HEK293 (cell line): ENCODE results near the gene DCAF5.

Experiments
- CTCF ChIA-PET: fragments of 350-600 bp; formaldehyde crosslinking; extraction: SDS; loops from one replicate; lab custom pipeline; 2021; ENCODE audit warnings: antibody characterized with exemption; lab: Yijun Ruan, JAX
- POLR2A ChIA-PET: fragments of 300-600 bp; formaldehyde crosslinking; extraction: SDS; loops from one replicate; lab custom pipeline; 2020; ENCODE audit warnings: antibody characterized with exemption, inconsistent platforms; lab: Yijun Ruan, JAX
- H3K27ac ChIP-seq: fragments of 200-500 bp; sonication (Bioruptor generic); 2 replicates; pipeline ENCODE4 v1.5.1; 2014; ENCODE audit warnings: low read depth, low read length, control low read depth, inconsistent platforms; ENCODE audit errors: extremely low read depth
- H3K36me3 ChIP-seq, 2 experiments: fragments of 200-500 bp in 1 of 2; sonication (Bioruptor generic) in 1 of 2; 1 replicate in 1 of 2; 2 replicates in 1 of 2; pipeline ENCODE4 v1.5.1; 2014 to 2017; ENCODE audit warnings: inconsistent platforms in 2 of 2, low read length in 2 of 2; ENCODE audit not compliant: control insufficient read depth in 2 of 2, insufficient read depth in 1 of 2
- H3K4me1 ChIP-seq: fragments of 200-500 bp; sonication (Bioruptor generic); 2 replicates; pipeline ENCODE4 v1.5.1; 2014; ENCODE audit warnings: mild to moderate bottlenecking, low read length, inconsistent platforms; ENCODE audit not compliant: control insufficient read depth, insufficient read depth
- H3K4me3 ChIP-seq: 2 replicates; pipeline ENCODE4 v1.5.1; 2011; ENCODE audit warnings: low read depth, mild to moderate bottlenecking, control low read depth, low read length, moderate library complexity
- H3K9me3 ChIP-seq: fragments of 200-500 bp; sonication (Bioruptor generic); 2 replicates; pipeline ENCODE4 v1.5.1; 2014; ENCODE audit warnings: low read depth, low read length, inconsistent platforms; ENCODE audit not compliant: control insufficient read depth, insufficient read depth
- BCL11A ChIP-seq: fragments of 450-650 bp; formaldehyde crosslinking; IDR thresholded peaks from 2 replicates; pipeline ENCODE4 v1.5.1; 2016; ENCODE audit warnings: low read depth, missing biosample characterization, missing genetic modification characterization
- EGR2 ChIP-seq: fragments of 450-650 bp; formaldehyde crosslinking; IDR thresholded peaks from 2 replicates; pipeline ENCODE4 v1.5.1; 2016; ENCODE audit warnings: low read depth, missing biosample characterization, missing genetic modification characterization
- HOXA7 ChIP-seq: sonication (generic); formaldehyde crosslinking; IDR thresholded peaks from 2 replicates; pipeline ENCODE4 v1.8.1; 2022; ENCODE audit warnings: missing genetic modification reagents, borderline replicate concordance
- HOXD13 ChIP-seq: sonication (generic); formaldehyde crosslinking; IDR thresholded peaks from 2 replicates; pipeline ENCODE4 v1.8.0; 2022; ENCODE audit warnings: missing genetic modification reagents, borderline replicate concordance
- RBAK ChIP-seq: fragments of 450-650 bp; formaldehyde crosslinking; IDR thresholded peaks from 2 replicates; pipeline ENCODE4 v1.5.1; 2016; ENCODE audit warnings: missing biosample characterization, missing genetic modification characterization
- SCRT1 ChIP-seq: fragments of 450-650 bp; formaldehyde crosslinking; IDR thresholded peaks from 2 replicates; pipeline ENCODE4 v1.5.1; 2016; ENCODE audit warnings: missing biosample characterization, missing genetic modification characterization, borderline replicate concordance
- WT1 ChIP-seq: fragments of 450-650 bp; formaldehyde crosslinking; IDR thresholded peaks from 2 replicates; pipeline ENCODE4 v1.5.1; 2016; ENCODE audit warnings: missing biosample characterization, missing genetic modification characterization
- YY2 ChIP-seq: fragments of 450-650 bp; formaldehyde crosslinking; IDR thresholded peaks from 2 replicates; pipeline ENCODE4 v1.5.1; 2016; ENCODE audit warnings: missing biosample characterization, missing genetic modification characterization
- ZEB2 ChIP-seq: fragments of 450-650 bp; formaldehyde crosslinking; IDR thresholded peaks from 2 replicates; pipeline ENCODE4 v1.5.1; 2016; ENCODE audit warnings: missing biosample characterization, missing genetic modification characterization
- ZFHX2 ChIP-seq: fragments of 450-650 bp; formaldehyde crosslinking; conservative IDR thresholded peaks from 2 replicates; pipeline ENCODE4 v1.5.1; 2016; ENCODE audit warnings: missing biosample characterization, missing genetic modification characterization
- ZFP69B ChIP-seq: fragments of 450-650 bp; formaldehyde crosslinking; IDR thresholded peaks from 2 replicates; pipeline ENCODE4 v1.5.1; 2016; ENCODE audit warnings: missing biosample characterization, missing genetic modification characterization
- ZNF133 ChIP-seq: fragments of 450-650 bp; formaldehyde crosslinking; IDR thresholded peaks from 2 replicates; pipeline ENCODE4 v1.5.1; 2016; ENCODE audit warnings: missing biosample characterization, missing genetic modification characterization
- ZNF138 ChIP-seq: fragments of 450-650 bp; formaldehyde crosslinking; IDR thresholded peaks from 2 replicates; pipeline ENCODE4 v1.5.1; 2016; ENCODE audit warnings: missing biosample characterization, missing genetic modification characterization, borderline replicate concordance
- ZNF23 ChIP-seq: fragments of 450-650 bp; formaldehyde crosslinking; IDR thresholded peaks from 2 replicates; pipeline ENCODE4 v1.5.1; 2016; ENCODE audit warnings: missing biosample characterization, missing genetic modification characterization, borderline replicate concordance
- ZNF280D ChIP-seq: fragments of 450-650 bp; formaldehyde crosslinking; IDR thresholded peaks from 2 replicates; pipeline ENCODE4 v1.5.1; 2016; ENCODE audit warnings: missing biosample characterization, missing genetic modification characterization
- ZNF473 ChIP-seq: fragments of 450-650 bp; formaldehyde crosslinking; IDR thresholded peaks from 2 replicates; pipeline ENCODE4 v1.5.1; 2017; ENCODE audit warnings: missing biosample characterization, missing genetic modification characterization
- ZNF600 ChIP-seq: fragments of 450-650 bp; formaldehyde crosslinking; IDR thresholded peaks from 2 replicates; pipeline ENCODE4 v1.5.1; 2016; ENCODE audit warnings: missing biosample characterization, missing genetic modification characterization
- ZNF621 ChIP-seq: fragments of 450-650 bp; formaldehyde crosslinking; IDR thresholded peaks from 2 replicates; pipeline ENCODE4 v1.5.1; 2017; ENCODE audit warnings: missing biosample characterization, missing genetic modification characterization
- ZNF664 ChIP-seq: fragments of 450-650 bp; formaldehyde crosslinking; IDR thresholded peaks from 2 replicates; pipeline ENCODE4 v1.5.1; 2016; ENCODE audit warnings: missing biosample characterization, missing genetic modification characterization
- ZNF837 ChIP-seq: fragments of 450-650 bp; formaldehyde crosslinking; IDR thresholded peaks from 2 replicates; pipeline ENCODE4 v1.5.1; 2016; ENCODE audit warnings: missing biosample characterization, missing genetic modification characterization
- ZSCAN23 ChIP-seq: fragments of 450-650 bp; formaldehyde crosslinking; IDR thresholded peaks from 2 replicates; pipeline ENCODE4 v1.5.1; 2016; ENCODE audit warnings: missing biosample characterization, missing genetic modification characterization
- ZSCAN30 ChIP-seq: fragments of 450-650 bp; IDR thresholded peaks from 2 replicates; pipeline ENCODE4 v1.5.1; 2018; ENCODE audit warnings: missing biosample characterization, mild to moderate bottlenecking, missing genetic modification characterization, moderate library complexity
- TF ChIP-seq, protein P1 (sequence below): fragments of 450-650 bp; formaldehyde crosslinking; IDR thresholded peaks from 2 replicates; pipeline ENCODE4 v1.5.1; 2017; ENCODE audit warnings: missing biosample characterization, missing genetic modification characterization
- TF ChIP-seq, protein P2 (sequence below): fragments of 450-650 bp; formaldehyde crosslinking; optimal IDR thresholded peaks from 2 replicates; pipeline ENCODE3; 2016; ENCODE audit warnings: missing biosample characterization, mild to moderate bottlenecking, missing genetic modification characterization
- TF ChIP-seq, protein P3 (sequence below): fragments of 450-650 bp; formaldehyde crosslinking; IDR thresholded peaks from 2 replicates; pipeline ENCODE4 v1.5.1; 2017; ENCODE audit warnings: missing biosample characterization, missing genetic modification characterization

The DCAF5 gene

GRCh38 chr14:69133206-69134125, 19.5 kb downstream of the DCAF5 start (continued):
- TF ChIP-seq, protein P1, sequence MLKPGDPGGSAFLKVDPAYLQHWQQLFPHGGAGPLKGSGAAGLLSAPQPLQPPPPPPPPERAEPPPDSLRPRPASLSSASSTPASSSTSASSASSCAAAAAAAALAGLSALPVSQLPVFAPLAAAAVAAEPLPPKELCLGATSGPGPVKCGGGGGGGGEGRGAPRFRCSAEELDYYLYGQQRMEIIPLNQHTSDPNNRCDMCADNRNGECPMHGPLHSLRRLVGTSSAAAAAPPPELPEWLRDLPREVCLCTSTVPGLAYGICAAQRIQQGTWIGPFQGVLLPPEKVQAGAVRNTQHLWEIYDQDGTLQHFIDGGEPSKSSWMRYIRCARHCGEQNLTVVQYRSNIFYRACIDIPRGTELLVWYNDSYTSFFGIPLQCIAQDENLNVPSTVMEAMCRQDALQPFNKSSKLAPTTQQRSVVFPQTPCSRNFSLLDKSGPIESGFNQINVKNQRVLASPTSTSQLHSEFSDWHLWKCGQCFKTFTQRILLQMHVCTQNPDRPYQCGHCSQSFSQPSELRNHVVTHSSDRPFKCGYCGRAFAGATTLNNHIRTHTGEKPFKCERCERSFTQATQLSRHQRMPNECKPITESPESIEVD (tag by site-specific recombination) = peak; percentile 59
- TF ChIP-seq, protein P2, sequence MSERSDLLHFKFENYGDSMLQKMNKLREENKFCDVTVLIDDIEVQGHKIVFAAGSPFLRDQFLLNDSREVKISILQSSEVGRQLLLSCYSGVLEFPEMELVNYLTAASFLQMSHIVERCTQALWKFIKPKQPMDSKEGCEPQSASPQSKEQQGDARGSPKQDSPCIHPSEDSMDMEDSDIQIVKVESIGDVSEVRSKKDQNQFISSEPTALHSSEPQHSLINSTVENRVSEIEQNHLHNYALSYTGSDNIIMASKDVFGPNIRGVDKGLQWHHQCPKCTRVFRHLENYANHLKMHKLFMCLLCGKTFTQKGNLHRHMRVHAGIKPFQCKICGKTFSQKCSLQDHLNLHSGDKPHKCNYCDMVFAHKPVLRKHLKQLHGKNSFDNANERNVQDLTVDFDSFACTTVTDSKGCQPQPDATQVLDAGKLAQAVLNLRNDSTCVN (tag by site-specific recombination) = no peak
- TF ChIP-seq EGR2 = 0 out of 2 replicates have a peak, but pooled peaks have one; percentile 21
- TF ChIP-seq ZFP69B (tag by site-specific recombination) = peak; percentile 29; the same call in 1 of the 2 replicates
- TF ChIP-seq ZNF280D (tag by site-specific recombination) = no peak
- TF ChIP-seq, protein P3, sequence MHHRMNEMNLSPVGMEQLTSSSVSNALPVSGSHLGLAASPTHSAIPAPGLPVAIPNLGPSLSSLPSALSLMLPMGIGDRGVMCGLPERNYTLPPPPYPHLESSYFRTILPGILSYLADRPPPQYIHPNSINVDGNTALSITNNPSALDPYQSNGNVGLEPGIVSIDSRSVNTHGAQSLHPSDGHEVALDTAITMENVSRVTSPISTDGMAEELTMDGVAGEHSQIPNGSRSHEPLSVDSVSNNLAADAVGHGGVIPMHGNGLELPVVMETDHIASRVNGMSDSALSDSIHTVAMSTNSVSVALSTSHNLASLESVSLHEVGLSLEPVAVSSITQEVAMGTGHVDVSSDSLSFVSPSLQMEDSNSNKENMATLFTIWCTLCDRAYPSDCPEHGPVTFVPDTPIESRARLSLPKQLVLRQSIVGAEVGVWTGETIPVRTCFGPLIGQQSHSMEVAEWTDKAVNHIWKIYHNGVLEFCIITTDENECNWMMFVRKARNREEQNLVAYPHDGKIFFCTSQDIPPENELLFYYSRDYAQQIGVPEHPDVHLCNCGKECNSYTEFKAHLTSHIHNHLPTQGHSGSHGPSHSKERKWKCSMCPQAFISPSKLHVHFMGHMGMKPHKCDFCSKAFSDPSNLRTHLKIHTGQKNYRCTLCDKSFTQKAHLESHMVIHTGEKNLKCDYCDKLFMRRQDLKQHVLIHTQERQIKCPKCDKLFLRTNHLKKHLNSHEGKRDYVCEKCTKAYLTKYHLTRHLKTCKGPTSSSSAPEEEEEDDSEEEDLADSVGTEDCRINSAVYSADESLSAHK (tag by site-specific recombination) = 0 out of 2 replicates have a peak, but pooled peaks have one; percentile 1
- TF ChIP-seq ZEB2 (tag by site-specific recombination) = peak; percentile 73; the same call in 1 of the 2 replicates
- TF ChIP-seq ZNF23 (tag by site-specific recombination) = no peak
- peak; percentile 85 for TF ChIP-seq ZNF664 (tag by site-specific recombination)
- peak; percentile 47; the same call in 1 of the 2 replicates for TF ChIP-seq ZFHX2 (tag by site-specific recombination)
- TF ChIP-seq ZNF600 = 0 out of 2 replicates have a peak, but pooled peaks have one; percentile 14
- TF ChIP-seq ZSCAN30 (tag by site-specific recombination) = 0 out of 2 replicates have a peak, but pooled peaks have one; percentile 26

DNA sequence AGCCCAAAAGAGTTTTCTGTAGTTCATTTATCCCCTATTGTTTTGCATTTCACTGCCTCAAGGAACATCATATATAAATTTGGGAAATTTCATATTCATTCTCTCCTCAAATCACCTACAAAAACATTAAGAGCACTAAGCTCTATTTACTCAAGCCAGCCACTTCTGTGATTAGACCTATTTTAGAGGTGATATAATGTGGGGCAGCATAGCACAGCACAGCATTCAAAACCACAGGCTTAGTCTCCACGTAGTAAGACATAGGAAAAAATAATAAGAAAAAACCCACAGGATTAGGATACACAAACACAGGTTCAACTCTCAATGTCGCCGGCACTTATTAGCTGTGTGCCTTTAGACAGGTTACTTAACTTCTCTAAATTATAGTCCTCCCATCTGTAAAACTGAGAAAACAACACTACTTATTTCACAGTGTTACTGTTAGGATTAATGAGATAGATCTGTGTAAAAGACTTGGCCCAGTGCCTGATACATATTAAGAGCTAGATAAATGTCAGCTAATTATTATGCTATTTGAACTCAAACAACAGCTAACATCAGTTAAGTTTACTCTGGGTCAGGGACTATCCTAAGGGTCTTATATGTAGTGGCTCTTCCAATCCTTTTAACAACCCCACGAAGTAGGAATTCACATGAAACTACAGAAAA, 20.3 kb downstream of the DCAF5 start:
- CTCF ChIA-PET = interaction anchor here (0.6 to 2.0 kb wide), 10 partner anchors 12 to 328 kb away, joined by 3 to 7 read pairs (median 4); partner anchors contain the start of gene DCAF5
- Histone ChIP-seq H3K4me3 (no peak overlapping the region), H3K36me3 (no peaks in the 10 kb centered on the region; a peak in 1 of 3 replicates), H3K4me1 (peaks cover 61% of the 10 kb centered on the region), H3K9me3 (no peaks in the 10 kb centered on the region), H3K27ac (peak overlapping the region; percentile 68)
- POLR2A ChIA-PET = interaction anchor here (0.6 to 1.6 kb wide), 3 partner anchors 19 to 778 kb away, joined by 3 read pairs; partner anchors contain the start of gene EXD2
- TF ChIP-seq ZNF138 = no peak
- TF ChIP-seq HOXA7 (CRISPR knock-in tag) = no peak
- TF ChIP-seq, protein P2 (tag by site-specific recombination) = no peak
- TF ChIP-seq YY2 = no peak
- TF ChIP-seq SCRT1 (tag by site-specific recombination) = no peak
- TF ChIP-seq ZSCAN23 (tag by site-specific recombination) = no peak
- TF ChIP-seq ZNF837 = no peak
- no peak for TF ChIP-seq BCL11A (tag by site-specific recombination)
- TF ChIP-seq HOXD13 (CRISPR knock-in tag) = no peak
- TF ChIP-seq ZNF473 (tag by site-specific recombination) = no peak
- no peak for TF ChIP-seq ZNF621
- TF ChIP-seq RBAK (tag by site-specific recombination) = no peak
- peak; percentile 39; the same call in 1 of the 2 replicates for TF ChIP-seq WT1 (tag by site-specific recombination)
- TF ChIP-seq ZNF133 (tag by site-specific recombination) = no peak
